Lower leg skin (tissue), 3 donors: ENCODE data around the gene CFAP58.

Experiments used
- CTCF ChIP-seq, 3 donors: fragments of 450-650 bp; IDR thresholded peaks; one replicate each; pipeline ENCODE4 v1.5.1; 2016; ENCODE audit warnings: antibody characterized with exemption in 3 of 3, mild to moderate bottlenecking in 3 of 3, moderate library complexity in 2 of 3
- POLR2A ChIP-seq, 2 donors: fragments of 450-650 bp; IDR thresholded peaks; one replicate each; pipeline ENCODE4 v1.6.1; 2016 to 2017; ENCODE audit warnings: antibody characterized with exemption in 2 of 2, mild to moderate bottlenecking in 1 of 2, moderate library complexity in 1 of 2

GRCh38 chr10:104337521-104337984 is 16.1 kb upstream of the CFAP58 start:
- TF ChIP-seq POLR2A (IDR thresholded peaks at IDR 0.05), result no peak
- TF ChIP-seq CTCF (IDR thresholded peaks at IDR 0.05), result no peak
